GM21390 (cell line): ENCODE measurements around the gene SLC25A13.

Experiments
- ATAC-seq: cut with Tn5 transposase; IDR thresholded peaks from one replicate; pipeline ENCODE4 v1.9.1; 2021; ENCODE audit not compliant: unreplicated experiment

The SLC25A13 gene

DNA sequence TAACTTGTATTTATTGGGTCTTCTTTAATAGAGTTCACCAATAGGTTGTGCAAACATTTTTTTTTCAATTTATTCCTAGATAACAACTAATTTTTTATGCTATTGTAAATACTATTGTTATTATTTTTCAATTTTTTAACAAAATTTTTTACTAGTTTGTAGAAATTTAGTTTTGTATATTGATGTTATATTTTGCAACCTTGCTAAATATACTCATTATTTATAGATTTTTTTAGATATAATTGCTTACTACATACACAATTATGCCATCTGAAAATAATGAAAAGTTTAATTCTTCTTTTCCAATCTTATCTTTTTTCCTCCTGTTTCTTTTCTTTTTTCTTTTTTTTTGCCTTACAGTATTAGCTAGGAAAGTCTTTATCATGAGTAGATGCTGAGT is 216.9 kb downstream of the SLC25A13 start:
- ATAC-seq = no peak

DNA sequence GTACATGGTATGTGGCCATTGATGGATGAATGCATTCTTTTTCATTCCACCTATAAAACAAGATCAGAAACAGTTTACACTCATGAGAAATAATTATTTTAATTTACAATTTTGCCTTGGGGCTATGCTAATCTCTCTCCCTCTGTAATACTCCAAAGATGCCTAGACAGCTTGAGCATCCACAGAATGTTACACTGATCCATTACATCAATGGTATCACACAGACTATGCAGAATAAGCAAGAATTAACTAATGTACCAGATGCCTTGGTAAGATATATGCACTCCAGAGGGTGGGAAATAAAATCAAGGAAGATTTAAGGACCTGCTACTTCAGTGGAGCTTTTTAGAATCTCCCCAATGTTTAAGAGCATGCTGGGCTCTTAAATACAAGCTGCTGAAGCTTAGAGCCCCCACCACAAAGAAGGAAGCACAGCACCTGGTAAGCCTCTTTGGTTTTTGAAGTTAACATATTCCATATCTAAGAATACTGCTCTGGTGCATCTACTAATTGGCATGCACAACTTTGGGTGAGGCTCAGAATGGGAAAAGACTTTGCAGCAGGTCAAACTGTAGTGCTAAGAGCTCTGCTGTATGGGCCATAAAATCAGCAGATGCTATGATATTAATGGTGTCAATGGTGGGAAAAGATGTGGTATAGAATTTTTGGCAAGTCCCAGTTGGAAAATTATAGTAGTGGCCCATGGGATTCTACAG is 219.6 kb downstream of the SLC25A13 start:
- no peak for ATAC-seq

DNA sequence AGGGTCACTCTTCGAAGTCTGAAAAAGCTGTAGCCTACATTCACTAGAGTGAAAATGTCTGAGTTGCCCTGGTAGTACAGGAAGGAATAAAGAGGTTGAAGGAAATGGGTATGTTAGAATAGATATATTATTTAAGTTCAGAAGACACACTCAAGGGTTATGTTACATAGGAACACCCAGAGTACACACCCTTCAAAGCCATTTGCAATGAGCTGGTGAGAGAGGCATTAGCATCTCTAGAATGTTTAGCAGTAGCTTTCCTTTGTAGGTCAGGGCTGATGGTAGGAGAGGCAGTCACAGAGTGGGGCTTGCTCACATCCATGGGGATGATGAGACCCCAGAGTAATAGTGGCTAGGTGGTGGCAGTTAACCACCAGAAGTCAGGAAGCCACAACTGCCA is 221.2 kb downstream of the SLC25A13 start:
- no peak for ATAC-seq

DNA sequence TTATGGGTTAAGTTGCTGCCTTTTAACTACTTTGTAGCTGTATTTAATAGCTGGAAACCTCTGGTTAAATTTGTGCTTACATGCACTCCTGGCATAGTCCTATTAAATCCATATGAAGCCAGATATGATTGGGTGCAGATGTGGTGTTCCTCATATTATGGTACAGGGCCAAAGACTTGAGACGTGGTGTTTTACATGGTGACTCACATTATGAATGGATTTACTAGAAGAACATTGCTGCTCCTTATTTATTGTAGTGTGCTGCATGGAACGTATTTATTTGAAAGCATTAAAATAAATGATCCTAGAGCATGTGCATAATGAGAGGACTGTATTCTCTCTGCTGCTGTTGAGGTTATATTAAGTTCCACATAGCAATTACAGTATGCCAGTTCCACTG is 224.1 kb downstream of the SLC25A13 start:
- no peak for ATAC-seq

DNA sequence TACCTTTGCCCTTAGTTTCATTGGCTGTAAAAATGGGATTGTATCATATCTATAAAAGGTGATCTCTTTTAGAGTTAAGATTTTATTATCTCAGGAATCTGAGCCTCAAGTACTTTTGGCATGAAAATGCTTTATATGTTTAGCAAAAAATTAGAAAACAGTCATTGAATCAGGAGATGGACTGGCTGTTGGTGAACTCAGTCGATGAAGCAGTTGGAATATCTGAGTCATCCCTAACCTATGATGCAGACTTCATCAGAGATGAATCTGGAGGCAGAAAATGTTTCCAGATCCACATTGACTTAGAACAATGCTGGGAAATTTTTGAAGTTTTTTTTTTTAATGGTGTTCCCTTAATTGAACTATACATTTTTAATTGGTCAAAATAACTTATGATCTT is 228.5 kb downstream of the SLC25A13 start:
- no peak for ATAC-seq

DNA sequence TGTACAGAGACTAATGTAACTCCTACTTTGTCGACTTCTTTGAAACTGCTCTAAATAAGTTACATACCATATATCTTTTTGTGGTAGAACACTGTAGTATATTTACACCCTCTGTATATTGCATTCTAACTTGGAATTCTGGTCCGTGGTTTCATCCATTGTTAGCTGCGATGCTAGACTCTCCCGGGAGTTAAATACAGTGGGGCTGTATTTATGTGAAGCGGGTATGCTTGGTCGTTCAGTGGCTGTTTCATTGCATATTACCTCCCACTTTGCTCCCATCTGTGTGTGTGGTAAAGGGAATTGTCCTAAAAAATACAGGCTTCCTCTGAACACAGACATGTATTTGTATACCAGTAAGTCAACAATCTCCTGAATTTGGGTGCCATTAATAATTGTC is 231.1 kb downstream of the SLC25A13 start:
- ATAC-seq = no peak

DNA sequence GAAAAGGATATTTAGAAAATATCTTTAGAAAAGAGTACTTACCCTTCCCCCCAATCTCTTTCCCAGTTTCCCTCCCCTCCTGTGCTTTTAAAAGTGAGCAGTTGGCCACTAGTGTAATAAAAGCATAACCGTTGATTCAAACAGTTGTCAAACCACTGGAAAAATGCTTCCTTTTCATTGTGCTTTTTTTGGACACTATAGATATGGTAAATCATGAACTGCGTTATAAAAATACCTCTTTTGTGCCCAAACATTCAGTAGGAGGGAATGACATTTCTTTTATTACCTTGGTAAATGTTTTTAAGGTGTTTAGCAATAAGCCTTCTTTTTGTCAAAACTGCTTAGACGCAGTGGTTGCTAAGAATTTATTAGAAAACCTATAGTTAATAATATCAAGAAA is 232.4 kb downstream of the SLC25A13 start:
- ATAC-seq = no peak

DNA sequence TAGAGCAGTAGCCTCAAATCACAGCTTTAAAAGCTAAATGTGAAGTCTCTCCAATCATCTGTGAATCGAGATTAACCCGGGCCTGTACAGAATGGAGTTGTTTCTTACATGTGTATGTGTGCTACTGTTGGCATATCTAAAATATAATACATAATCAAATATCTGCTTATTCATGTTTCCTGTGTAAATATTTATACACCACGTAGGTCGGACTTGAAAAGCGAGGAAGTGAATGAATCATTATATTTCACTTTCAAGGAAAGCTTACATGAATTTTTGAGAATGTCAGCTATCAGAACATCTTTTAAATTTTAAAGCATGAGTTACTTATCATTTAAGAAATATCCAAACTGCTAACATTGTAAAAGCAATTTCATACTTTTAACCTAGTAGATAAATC is 233.3 kb downstream of the SLC25A13 start:
- no peak for ATAC-seq

DNA sequence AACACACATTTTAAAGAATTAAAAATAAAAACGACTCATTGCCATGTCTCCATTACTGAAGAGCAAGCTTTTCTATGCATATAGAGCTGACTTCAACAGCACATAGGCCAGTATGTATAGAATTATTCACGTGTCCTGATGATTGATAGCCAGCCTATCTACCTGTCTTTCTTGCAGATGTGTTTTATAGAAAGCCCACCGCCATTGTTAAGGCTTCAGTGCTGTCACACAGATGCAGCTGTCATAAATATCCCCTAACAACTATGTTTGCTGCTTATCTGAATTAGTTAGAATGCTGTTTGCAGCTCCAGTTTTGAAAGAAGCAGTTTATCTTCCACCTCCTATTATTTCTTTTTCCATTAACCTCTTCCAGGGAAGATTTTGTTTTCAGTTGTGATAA is 235.9 kb downstream of the SLC25A13 start:
- no peak for ATAC-seq

DNA sequence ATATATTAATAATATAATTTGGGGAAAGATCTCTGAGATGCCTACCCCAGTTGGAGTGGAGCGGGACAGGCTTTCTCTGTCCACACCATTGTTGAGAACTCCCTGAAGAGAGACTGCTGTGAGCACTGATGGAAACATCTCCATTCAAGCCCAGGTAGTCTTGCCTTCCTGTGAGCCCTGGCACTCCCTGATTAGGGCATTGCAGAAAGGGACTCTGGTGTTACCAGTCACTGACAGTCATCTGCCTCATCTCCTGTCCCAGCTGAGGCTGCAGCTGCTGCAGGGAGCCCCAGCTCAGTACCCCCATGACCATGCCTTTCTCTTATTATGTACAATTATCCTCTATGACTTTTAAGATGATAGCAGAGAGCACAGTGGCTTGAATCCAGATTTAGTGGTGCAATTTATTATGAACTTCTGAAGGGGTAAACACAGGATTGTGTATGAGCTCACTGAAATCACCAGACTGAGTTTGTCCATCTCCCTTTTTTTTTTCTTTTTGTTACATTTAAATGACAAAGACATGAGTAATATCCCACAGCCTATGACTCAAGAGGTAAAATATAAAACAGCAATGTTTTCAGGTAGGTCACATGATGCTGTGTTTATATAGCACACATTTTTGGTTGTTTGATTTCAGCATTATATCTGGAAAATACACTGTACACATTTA is 236.9 kb downstream of the SLC25A13 start:
- ATAC-seq = no peak

DNA sequence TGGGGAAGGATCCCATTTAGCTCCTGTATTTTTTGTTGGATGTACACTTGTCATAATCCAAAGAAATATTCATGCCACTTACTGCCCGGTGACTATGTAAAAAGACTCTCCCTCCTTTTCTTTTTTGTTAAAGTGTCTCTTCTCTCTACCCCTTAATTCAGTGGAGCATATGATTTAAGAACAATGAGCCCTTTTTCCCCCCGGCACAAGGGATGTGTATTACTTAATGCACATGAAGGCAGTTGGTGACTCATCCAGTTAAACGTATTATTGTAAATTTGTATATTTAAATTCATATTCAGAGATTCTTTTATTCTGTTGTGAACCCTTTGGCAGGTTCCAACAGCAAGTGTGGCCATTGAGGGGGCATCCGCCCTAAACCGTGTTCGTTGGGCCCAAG is 241.9 kb downstream of the SLC25A13 start:
- no peak for ATAC-seq

DNA sequence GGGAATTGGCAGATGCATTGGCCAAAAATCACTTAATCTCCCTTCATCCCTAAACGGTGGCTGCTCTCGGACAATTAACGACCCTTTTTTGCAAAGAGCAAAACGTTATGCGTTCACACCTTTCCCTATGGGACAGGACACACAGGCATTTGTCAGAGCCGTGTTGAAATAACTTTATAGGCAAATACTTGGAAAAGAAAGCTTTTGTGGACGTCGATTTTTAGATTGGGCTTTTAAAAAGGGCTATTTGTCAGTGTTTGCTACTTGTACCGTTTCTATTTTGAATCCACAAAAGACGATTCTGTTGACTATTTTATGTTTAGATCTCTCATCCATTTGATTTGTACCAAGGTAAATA is 245.6 kb downstream of the SLC25A13 start:
- no peak for ATAC-seq

DNA sequence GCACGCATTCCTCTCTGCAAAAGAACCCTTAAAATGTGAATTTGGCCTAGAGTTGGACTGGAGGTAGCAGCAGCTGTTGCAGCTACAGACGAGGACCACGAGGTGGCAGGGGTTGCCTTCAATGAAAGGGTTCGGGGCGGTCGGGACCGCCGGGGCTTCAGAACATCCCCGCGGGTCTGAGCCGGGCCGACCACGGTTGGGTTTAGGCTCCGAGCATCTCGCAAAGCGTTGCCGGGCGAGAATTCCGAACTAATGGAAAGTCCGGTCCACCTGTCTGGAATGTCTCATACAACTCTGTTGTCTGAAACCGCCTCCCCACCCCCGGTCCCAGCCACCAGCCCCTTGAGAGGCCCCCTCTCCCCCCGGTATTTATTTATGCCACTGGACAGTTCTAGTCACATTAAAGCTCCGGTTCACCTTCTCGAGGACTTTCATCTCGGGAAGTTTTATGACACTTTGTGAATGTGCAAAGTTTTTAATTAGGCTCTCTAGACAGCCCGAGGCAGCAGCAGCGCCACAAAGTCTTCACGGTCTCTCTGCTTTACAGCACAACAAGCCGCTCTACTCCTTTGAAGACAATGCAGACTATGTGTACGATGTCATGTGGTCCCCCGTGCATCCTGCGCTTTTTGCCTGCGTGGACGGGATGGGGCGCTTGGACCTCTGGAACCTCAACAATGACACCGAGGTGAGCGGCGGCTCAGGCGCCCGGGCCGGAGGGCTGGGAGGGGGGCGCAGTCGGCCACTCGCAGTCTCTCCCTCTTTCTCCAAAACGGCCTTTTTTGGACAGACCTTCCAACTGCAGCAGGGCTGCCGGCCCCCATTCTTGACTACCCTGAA is 246.2 kb downstream of the SLC25A13 start:
- ATAC-seq = peak; percentile 89

DNA sequence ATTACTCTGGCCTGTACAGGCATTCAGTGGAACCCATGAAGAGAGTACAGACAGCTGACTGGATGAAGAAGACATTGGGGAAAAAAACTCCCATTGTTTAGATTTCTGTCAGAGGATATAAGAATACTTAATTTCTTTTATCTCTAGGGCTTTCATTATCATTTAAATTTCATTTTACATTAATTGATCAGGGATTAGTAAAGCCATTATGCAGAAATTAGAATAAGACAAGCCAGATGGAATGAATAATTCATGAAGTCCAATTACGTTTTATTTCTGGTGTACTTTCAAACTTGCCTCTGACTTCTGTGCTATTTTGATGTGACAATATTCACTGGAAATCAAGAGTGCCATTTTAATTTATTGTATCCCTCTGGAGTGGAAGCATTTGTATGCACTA is 247.0 kb downstream of the SLC25A13 start:
- ATAC-seq = no peak
